ENCODE measurements around the gene OGFOD1. TPM values are rescaled to one million over a fixed set of nuclear protein-coding genes. Genes with fewer than 3 reads are reported as not detected.

OGFOD1 gene
- total and polyA plus RNA-seq, 9 of the 15 experiments (the other 6 are each of a cell fraction or from before 2014, with no cell fraction given): 60.4 to 134 (median 85.8) TPM

DNA sequence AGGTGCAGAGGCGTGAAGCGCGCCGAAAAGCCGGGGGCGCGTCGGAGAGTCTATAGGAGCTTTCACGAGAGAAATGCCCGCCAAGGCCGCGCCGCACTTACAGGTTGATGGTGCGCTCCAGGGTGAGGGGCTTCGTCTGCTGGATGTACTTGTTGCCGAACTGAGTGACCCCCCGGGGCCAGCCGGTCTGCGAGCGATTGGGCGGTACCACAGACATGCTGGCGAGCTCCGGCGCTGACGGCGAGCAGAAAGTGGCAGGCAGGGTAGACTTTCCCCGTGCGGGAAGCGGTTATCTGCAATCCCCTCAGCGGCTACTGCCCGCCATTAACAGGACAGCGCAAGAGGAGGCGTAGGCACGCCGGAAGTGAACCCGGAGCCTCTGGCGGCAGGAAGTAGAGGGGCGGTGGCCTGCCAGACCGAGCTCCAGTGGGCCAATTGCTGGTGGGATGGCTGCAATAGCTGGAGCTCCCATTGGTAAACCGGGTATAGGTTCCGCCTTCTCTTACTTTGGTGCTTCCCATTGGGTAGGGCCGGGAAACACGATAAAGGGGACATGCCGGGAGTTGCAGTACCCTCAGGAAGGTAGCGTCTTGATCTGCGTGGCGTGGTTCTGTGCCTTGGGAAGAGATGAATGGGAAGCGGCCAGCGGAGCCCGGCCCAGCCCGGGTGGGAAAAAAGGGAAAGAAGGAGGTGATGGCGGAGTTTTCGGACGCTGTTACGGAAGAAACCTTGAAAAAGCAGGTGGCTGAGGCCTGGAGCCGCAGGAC is at the start of gene OGFOD1, which contains the start of gene NUDT21 (continued):
- no peak; a peak in 1 of 4 replicates for TF ChIP-seq KDM4B (IDR thresholded peaks at IDR 0.05; ENCODE audit: borderline replicate concordance in 2 of 2, low read depth in 1 of 2)
- TF ChIP-seq, protein P1, sequence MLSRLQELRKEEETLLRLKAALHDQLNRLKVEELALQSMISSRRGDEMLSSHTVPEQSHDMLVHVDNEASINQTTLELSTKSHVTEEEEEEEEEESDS (CRISPR knock-in tag; IDR thresholded peaks at IDR 0.05): no peak
- TF ChIP-seq ESRRA (IDR thresholded peaks at IDR 0.05; ENCODE audit: borderline replicate concordance, low read depth): no peak
- TF ChIP-seq PRPF4 (IDR thresholded peaks at IDR 0.05; ENCODE audit: insufficient read depth, low read depth, low read length, poor library complexity, severe bottlenecking): no peak
- TF ChIP-seq, protein P2, sequence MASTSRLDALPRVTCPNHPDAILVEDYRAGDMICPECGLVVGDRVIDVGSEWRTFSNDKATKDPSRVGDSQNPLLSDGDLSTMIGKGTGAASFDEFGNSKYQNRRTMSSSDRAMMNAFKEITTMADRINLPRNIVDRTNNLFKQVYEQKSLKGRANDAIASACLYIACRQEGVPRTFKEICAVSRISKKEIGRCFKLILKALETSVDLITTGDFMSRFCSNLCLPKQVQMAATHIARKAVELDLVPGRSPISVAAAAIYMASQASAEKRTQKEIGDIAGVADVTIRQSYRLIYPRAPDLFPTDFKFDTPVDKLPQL (IDR thresholded peaks at IDR 0.05; ENCODE audit: extremely low read depth, insufficient read length): no peak
- TF ChIP-seq DDX20 (tag; IDR thresholded peaks at IDR 0.05; ENCODE audit: low read depth): no peak
- TF ChIP-seq, protein P3, sequence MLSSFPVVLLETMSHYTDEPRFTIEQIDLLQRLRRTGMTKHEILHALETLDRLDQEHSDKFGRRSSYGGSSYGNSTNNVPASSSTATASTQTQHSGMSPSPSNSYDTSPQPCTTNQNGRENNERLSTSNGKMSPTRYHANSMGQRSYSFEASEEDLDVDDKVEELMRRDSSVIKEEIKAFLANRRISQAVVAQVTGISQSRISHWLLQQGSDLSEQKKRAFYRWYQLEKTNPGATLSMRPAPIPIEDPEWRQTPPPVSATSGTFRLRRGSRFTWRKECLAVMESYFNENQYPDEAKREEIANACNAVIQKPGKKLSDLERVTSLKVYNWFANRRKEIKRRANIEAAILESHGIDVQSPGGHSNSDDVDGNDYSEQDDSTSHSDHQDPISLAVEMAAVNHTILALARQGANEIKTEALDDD (IDR thresholded peaks at IDR 0.05): no peak
- no peak for TF ChIP-seq NR4A1 (CRISPR knock-in tag; IDR thresholded peaks at IDR 0.05)
- no peak for TF ChIP-seq NR4A1 (tag; IDR thresholded peaks at IDR 0.05)
- TF ChIP-seq ZNF175 (CRISPR knock-in tag; IDR thresholded peaks at IDR 0.05; ENCODE audit: low read depth): no peak
- no peak for TF ChIP-seq MEIS2 (IDR thresholded peaks at IDR 0.05; ENCODE audit: partially characterized antibody)
- TF ChIP-seq, protein P4, sequence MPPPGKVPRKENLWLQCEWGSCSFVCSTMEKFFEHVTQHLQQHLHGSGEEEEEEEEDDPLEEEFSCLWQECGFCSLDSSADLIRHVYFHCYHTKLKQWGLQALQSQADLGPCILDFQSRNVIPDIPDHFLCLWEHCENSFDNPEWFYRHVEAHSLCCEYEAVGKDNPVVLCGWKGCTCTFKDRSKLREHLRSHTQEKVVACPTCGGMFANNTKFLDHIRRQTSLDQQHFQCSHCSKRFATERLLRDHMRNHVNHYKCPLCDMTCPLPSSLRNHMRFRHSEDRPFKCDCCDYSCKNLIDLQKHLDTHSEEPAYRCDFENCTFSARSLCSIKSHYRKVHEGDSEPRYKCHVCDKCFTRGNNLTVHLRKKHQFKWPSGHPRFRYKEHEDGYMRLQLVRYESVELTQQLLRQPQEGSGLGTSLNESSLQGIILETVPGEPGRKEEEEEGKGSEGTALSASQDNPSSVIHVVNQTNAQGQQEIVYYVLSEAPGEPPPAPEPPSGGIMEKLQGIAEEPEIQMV (tag; conservative IDR thresholded peaks at IDR 0.05; ENCODE audit: low read depth): no peak
- no peak for TF ChIP-seq MTA1 (IDR thresholded peaks at IDR 0.05; ENCODE audit: borderline replicate concordance)
- TF ChIP-seq ETV6 (IDR thresholded peaks at IDR 0.05; ENCODE audit: borderline replicate concordance in 1 of 2, low read depth in 2 of 2, low read length in 1 of 2): no peak
- TF ChIP-seq ETV6 (CRISPR knock-in tag; IDR thresholded peaks at IDR 0.05; ENCODE audit: borderline replicate concordance): no peak
- no peak for TF ChIP-seq U2AF2 (optimal IDR thresholded peaks at IDR 0.05; ENCODE audit: low read depth, low read length)
- peak; percentile 20; the same call in 1 of the 2 replicates for TF ChIP-seq ZNF165 (CRISPR knock-in tag; IDR thresholded peaks at IDR 0.05; ENCODE audit: borderline replicate concordance)
- TF ChIP-seq ZKSCAN3 (CRISPR knock-in tag; IDR thresholded peaks at IDR 0.05): no peak
- 0 out of 2 replicates have a peak, but pooled peaks have one; percentile 52 for TF ChIP-seq IRF2 (CRISPR knock-in tag; IDR thresholded peaks at IDR 0.05)
- TF ChIP-seq ZZZ3 (IDR thresholded peaks at IDR 0.05): no peak
- peak; percentile 74; the same call in 1 of the 2 replicates for TF ChIP-seq ELF4 (CRISPR knock-in tag; IDR thresholded peaks at IDR 0.05)
- TF ChIP-seq NRF1 (conservative IDR thresholded peaks at IDR 0.05 in 1 of 2, IDR thresholded peaks at IDR 0.05 in 1 of 2): peak; percentile 67 to 75
- no peak; the same call in 1 of the 2 replicates for TF ChIP-seq ZNF143 (CRISPR knock-in tag; IDR thresholded peaks at IDR 0.05)
- TF ChIP-seq SMAD2 (IDR thresholded peaks at IDR 0.05; ENCODE audit: low read depth, low read length): no peak
- no peak for TF ChIP-seq ADNP (tag; IDR thresholded peaks at IDR 0.05)
